ENCODE measurements around the gene SDCCAG8.
A peak's percentile ranks its signal among the peaks of the same experiment; 100 is the strongest.

Gene SDCCAG8

DNA sequence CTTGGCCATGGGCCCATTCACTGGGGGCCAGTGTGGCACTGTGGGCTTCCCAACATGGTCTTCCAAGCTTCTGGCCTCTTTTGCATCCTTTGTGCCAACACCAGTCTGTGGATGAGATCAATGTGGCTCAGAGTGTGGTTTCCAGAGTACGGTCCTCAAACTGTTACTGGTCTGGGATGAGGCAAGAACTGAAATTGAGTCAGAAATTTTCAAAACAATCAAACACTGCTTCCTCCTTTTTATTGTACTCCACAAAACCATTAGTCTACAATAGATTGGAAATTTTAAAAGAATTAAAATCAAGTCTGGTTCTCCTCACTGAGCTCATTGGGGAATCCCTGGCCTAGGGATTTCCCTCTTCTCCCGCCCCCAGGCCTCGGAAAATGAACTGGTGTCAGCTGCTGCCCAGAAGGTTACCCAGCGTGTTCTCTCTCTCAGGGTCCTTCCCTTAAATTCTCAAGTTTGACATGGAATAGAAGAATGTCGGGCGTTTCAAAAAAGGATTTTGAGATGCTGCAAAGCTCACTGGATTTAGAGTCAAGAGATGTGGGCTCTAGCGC, 222.0 kb downstream of the SDCCAG8 start:
- peak; percentile 4 for DNase-seq (ENCODE audit: low read depth)
- TF ChIP-seq, protein P1, sequence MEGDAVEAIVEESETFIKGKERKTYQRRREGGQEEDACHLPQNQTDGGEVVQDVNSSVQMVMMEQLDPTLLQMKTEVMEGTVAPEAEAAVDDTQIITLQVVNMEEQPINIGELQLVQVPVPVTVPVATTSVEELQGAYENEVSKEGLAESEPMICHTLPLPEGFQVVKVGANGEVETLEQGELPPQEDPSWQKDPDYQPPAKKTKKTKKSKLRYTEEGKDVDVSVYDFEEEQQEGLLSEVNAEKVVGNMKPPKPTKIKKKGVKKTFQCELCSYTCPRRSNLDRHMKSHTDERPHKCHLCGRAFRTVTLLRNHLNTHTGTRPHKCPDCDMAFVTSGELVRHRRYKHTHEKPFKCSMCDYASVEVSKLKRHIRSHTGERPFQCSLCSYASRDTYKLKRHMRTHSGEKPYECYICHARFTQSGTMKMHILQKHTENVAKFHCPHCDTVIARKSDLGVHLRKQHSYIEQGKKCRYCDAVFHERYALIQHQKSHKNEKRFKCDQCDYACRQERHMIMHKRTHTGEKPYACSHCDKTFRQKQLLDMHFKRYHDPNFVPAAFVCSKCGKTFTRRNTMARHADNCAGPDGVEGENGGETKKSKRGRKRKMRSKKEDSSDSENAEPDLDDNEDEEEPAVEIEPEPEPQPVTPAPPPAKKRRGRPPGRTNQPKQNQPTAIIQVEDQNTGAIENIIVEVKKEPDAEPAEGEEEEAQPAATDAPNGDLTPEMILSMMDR (IDR thresholded peaks at IDR 0.05; ENCODE audit: control insufficient read depth, insufficient read depth, low read depth, low read length, missing control alignments) = no peak
- H3K4me3 ChIP-seq (ENCODE audit: control insufficient read depth, low read depth, low read length) = no peak overlapping the region

DNA sequence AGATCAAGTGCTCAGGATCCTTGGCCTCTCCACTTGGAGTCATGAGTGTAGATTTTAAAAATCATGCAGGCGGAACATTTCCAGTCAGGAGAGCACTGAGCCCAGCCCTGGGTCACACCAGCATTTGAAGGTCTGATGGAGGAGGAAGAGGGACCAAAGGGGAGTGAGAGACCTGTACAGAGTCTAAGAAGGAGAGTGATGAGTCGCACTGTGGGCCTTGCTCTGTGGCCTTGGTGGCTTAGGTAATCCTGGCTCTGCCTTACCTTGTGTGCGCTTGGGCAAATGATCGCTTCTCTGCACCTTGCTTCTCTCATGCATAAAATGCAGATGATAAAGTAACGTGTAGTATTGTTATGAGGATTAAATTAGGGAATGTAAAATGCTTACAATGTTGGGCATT, 225.3 kb downstream of the SDCCAG8 start:
- TF ChIP-seq, protein P1 (IDR thresholded peaks at IDR 0.05; ENCODE audit: control insufficient read depth, insufficient read depth, low read depth, low read length, missing control alignments) = no peak
- DNase-seq (ENCODE audit: low read depth) = no peak
- H3K4me3 ChIP-seq (ENCODE audit: control insufficient read depth, low read depth, low read length) = no peak overlapping the region

DNA sequence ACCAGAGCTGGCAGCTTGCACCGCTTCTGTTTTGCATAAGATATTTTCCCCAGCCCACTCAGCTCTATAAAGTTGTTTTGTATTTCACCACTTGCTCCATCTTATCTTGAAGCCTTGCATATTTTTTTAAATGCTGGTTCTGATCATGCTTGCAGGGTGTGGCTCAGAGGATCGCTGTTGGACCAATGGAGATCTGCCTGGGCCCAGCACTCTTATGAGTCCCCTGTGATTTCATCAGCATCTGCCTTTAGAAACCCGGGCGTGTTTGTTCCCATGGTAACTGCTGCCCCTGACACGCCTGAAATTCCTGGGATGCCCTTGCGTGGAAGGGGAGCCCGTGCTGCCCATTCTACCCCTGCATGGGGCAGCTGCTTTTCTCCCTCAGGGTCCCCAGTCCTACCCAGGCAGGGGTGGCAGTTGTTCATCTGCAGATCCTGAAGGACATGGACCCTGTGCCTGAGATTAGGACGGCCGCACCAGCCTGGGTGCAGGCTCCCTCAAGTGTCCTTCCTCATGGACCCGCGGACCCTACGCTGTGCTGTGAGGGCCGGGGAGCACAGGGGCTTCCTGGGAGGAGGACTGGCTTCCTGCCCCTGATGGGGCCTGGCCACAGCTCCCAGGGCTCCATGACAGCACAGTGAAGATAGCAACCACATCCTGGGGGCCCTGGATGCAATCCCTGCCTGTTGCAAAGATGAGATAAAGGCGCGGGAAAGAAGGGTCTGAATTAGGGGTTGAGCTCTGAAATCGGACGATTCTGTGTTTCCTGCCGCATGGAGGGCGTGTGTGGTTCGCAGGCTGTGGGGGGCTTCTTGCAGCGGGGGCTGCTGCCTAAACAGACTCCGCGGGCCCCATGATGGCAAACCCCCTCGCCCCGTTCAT, 226.5 kb downstream of the SDCCAG8 start:
- TF ChIP-seq, protein P1 (IDR thresholded peaks at IDR 0.05; ENCODE audit: control insufficient read depth, insufficient read depth, low read depth, low read length, missing control alignments) = no peak
- DNase-seq (ENCODE audit: low read depth) = peak; percentile 47
- no peak overlapping the region for H3K4me3 ChIP-seq (ENCODE audit: control insufficient read depth, low read depth, low read length)

DNA sequence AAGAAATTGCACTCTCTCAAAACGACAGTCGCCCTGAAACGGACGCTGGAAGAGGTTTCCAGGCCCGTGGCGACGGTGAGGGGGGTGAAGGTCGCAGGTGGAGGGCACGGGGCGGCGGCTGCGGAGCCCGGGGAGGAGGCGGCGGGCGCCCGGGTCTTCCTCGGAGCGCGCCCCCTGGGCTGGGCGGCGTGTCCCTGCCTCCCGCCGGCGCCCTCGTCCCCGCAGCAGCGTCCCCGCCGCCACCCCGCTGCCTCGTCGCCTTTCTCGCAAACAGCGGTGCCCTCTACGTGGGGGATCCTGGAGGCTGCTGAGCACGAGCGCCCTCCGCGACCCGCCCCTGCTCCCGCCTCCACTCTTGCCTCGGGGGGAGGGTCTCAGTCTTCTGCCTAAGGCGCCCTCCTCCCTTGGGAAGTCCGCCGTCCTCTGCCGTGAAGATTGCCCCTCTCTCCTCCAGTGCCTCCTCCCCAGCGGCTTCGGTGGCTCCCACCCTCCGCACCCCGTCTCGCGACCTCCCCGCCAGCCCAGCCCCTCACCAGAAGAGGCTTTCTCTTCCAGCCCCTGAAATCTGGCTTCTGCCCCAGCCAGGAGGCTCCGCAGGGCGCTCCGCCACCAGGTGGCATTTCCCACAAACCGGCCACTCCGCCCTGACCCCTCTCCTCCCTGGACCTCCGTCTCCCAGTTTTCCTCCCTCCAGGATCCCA, 227.4 kb downstream of the SDCCAG8 start:
- DNase-seq (ENCODE audit: low read depth) = no peak
- TF ChIP-seq, protein P1 (IDR thresholded peaks at IDR 0.05; ENCODE audit: control insufficient read depth, insufficient read depth, low read depth, low read length, missing control alignments) = no peak
- H3K4me3 ChIP-seq (ENCODE audit: control insufficient read depth, low read depth, low read length) = no peak overlapping the region

DNA sequence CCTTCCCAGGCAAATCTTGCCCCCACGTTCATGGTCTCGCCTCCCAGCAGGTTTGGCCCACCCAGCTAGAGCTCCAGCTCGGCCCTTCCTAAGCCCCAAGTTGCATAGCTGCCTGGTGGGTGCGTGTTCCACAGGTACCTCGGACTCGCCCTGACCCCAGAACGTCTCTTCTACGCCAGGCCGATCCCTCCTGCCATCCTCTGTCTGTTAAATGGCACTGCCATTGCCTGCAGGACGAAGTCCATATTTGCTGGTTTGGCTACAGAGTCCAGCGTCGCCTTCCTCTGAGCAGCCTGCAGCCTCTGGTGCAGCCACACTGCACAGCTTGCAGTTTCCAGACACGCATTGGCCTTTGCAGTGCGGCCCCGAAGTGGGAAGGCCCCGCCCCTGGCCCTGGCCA, 228.1 kb downstream of the SDCCAG8 start:
- H3K4me3 ChIP-seq (ENCODE audit: control insufficient read depth, low read depth, low read length) = no peak overlapping the region
- TF ChIP-seq, protein P1 (IDR thresholded peaks at IDR 0.05; ENCODE audit: control insufficient read depth, insufficient read depth, low read depth, low read length, missing control alignments) = no peak

DNA sequence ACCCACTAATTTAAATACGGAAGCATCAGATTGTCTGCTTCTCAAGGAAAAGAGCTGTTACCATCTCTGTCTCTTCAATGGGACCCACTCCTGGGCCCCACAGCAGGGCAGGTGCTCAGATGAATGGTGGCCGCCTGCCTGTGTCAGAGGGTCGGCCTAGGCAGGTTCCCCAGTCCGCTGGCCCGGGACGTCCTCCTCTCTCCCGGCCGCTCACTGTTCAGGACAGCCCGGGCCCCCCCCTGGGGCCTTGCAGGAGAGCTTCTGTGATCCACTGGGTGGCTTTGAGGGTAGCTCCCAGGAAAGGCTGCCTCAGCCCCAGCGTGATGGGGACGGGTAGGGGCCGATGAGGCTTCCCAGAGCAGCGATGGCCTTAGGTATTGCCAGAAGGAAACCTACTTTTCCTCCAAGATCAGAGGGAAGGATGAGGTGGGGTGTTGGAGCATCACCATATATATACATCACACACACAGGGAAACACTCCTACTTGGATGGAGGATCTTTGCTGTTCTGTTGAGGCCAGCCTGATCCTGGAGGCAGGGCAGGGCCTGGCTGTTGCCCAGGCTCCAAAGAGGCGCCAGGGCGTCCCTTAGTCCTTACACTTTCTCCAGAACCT, 231.3 kb downstream of the SDCCAG8 start:
- H3K4me3 ChIP-seq (ENCODE audit: control insufficient read depth, low read depth, low read length) = no peak overlapping the region
- TF ChIP-seq, protein P1 (IDR thresholded peaks at IDR 0.05; ENCODE audit: control insufficient read depth, insufficient read depth, low read depth, low read length, missing control alignments) = no peak
- DNase-seq (ENCODE audit: low read depth) = no peak

More for the DNA sequence above, 228.1 kb downstream of the SDCCAG8 start:
- no peak for DNase-seq (ENCODE audit: low read depth)
